ENCODE measurements around the gene PRRG4.
"Not testable (repeated sequence)": the region's sequence is repeated elsewhere in the genome, so short reads cannot be mapped to it uniquely, and the experiment has no call there.

PRRG4 gene

GRCh38 chr11:32829680-32830412 lies at the start of gene PRRG4:
PRRG4 (plus strand) TSS chr11:32829927; CDS start chr11:32830530, 603 bp downstream.
- DNase-seq, result peak; percentile 38

- DNase-seq, result not testable (repeated sequence)
Measured at GRCh38 chr11:32780839-32781238, 48.9 kb upstream of the PRRG4 start.

DNA sequence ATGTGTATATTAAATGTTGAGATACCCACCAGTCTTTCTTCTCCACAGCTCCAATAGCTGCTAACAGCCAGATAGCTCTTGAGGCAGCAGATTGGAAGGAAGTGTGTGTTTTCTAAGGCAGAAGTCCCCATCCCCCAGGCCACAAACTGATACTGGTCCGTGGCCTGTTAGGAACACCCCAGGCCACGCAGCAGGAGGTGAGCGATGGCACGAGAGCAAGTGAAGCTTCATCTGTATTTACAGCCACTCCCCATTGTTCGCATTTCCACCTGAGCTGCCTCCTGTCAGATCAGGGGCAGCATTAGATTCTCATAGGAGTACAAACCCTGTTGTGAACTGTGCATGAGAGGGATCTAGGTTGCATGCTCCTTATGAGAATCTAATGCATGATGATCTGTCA lies 48.0 kb upstream of the PRRG4 start:
- no peak for DNase-seq

DNA sequence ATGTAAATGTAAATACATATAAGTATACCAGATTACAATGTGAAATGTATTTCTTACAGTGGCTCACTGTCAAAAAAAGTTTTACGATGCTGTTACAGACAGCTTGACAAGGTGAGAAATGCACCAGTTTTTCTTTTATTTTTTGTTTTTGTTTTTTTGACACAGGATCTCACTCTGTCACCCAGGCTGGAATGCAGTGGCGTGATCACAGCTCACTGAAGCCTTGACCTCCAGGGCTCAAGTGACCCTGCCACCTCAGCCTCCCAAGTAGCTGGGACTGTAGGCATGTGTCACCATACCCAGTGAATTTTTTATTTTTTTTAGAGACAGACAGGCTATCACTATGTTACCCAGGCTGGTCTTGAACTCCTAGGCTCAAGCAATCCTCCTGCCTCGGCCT lies 44.5 kb upstream of the PRRG4 start:
- no peak for DNase-seq

DNA sequence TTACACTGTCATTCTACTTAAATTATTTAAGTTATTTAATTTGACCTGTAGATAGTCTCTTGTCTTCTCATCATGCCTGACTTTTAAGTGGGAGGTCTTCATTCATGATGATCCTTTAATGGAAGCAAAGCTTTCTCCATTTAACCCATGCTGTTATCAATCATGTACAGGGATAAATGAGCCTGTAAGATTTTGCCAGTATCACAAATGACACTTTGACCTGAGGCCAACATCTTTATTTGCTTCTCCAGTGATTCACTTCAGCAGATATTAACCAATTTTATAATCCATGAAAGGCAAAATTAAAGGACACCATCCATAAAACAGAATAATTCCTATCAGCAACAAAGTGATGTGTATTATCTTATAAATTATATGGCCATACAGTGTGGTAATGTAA lies 42.9 kb upstream of the PRRG4 start:
- DNase-seq, result no peak

GRCh38 chr11:32790916-32791315 lies 38.8 kb upstream of the PRRG4 start:
- DNase-seq, result no peak

GRCh38 chr11:32792111-32792947 lies 37.4 kb upstream of the PRRG4 start:
- DNase-seq, result no peak

DNA sequence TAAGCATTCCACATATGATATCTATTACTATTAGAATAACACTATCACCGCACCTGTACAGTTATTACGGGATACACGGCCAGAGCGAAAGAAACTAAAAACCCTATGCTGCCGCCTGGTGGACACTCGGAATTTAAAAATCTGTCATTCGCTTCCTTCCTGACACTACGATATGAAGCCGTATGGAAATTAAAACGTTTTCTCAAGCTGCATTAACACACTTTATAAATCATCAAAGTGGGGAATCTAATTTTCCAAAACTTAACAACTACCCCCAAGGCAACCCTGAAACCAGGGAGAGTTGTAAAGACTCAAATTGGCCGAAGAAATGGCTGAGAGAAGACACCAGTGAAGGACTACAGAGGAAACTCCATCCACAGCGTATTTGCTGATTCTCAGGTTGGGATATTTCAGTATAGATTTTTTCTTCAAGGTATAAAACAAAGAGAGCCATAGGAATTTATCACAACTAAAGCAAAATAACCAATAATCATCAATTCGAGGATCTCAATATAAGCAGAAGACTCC lies 36.7 kb upstream of the PRRG4 start:
- DNase-seq, result peak; percentile 49

GRCh38 chr11:32794439-32794838 lies 35.3 kb upstream of the PRRG4 start, which contains the start of gene CCDC73:
CCDC73 (minus strand) TSS chr11:32794662; CDS start chr11:32760243, 34,419 bp downstream.
- DNase-seq, result no peak

DNA sequence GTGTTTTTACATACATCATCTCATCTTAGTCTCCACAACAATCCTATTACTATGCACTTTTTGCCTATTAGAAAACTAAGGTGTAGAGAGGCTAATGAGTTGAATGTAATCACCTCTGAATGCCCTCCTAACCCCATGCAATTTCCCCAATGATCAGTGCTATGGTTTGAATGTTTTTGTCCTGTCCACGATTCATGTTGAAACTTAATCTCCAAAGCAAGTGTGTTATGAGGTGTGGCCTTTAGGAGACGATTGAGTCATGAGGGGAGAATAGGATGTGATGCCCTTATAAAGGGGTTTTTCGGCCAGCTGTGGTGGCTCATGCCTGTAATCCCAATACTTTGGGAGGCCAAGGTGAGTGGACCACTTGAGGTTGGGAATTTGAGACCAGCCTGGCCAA lies 33.3 kb upstream of the PRRG4 start:
- DNase-seq, result no peak

DNA sequence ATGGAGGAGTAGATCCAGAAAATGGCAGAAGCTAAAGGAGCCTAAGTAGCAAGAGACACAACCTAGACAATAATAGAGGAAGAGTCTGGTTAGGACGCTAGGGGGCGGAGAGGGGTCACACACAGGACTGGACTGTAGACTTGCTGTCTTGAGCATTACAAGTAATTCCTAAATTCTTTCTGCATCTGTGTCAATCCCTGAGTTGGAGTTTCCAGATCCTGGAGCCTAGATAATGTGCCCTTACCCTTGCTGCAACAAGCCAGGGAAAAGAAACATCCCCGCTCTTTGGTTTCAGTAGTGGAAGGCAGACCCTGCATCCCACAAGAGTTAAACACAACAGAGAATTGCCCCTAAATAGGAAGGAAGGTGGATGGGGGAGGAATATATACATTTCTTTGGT lies 20.4 kb upstream of the PRRG4 start:
- DNase-seq, result peak; percentile 47

DNA sequence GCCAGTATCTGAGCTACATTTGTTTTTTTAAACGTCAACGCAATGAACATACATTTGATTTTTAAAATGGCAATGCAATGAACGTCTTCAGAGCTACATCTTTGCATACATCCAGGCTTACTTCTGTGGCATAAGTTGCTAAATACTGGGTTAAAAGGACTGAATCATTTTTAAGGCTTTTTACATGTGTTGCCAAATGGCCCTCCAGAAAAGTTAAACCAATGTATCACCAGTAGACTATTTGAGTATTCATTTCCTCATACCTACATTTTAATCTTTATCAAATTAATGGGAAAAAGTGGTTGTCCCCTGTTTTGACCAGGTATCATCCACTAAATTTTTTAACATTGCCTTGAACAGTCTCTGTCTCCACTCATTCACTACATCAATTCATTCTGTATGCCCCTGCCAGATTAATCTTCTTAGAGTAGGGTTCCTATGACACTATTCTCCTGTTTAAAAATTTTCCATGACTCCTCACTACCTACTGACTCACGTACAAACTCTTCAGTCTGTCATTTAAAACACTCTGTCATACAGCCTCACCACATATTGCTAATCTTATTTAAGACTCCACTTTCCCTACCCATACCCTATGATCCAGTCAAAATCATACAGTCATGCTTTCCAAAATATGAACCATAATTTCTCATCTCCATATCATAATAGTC lies 12.4 kb upstream of the PRRG4 start:
- DNase-seq, result no peak

DNA sequence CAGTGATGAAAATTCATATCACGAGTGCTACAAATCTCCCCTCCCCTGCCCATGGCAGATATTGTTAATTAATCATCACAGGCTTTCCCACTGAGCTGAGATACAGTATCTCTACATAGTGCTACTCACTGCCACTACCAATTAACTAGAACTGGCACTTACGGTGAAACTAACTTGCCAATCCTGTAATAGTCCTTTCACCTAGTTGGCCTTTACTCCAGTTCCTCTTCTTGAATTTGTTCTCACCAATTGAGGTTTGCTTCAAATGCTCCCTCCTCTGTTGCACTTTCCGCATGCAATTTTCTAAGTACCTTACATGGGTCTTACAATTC lies 11.9 kb upstream of the PRRG4 start:
- no peak for DNase-seq

DNA sequence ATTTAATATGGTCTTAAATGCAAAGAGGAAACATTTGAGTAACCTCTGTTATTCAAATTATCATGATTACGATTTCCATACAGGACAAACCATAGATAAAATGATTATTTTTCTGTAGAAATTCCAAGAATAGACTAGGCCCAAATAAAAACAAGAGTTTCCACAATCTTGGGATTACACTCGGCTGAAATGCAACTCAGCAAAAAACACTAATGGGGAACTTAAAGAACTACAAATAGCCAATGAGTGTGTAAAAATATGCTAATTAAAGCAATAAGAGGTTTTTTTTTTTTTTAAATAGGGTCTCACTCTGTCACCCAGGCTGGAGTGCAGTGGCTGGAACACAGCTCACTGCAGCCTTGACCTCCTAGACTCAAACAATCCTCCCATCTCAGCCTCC lies 10.5 kb upstream of the PRRG4 start:
- DNase-seq, result no peak

DNA sequence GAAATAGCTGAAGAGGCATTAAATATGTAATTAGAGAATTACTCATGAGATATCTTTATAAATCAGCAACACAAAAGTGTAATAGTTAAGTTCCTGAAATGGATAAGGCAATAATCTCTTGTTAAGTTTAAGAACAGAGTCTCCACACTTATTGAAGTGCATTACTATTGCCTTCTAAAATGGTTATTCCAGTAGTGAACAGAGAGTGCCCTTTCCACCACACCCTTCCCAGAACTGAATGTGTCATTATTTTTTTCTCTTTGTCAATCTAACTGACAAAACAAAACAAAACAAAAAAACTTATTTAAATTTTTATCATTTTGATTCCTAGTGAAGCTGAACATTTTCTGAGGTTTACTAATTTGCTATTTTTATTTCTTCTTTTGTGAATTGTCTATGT lies 9.2 kb upstream of the PRRG4 start:
- no peak for DNase-seq

DNA sequence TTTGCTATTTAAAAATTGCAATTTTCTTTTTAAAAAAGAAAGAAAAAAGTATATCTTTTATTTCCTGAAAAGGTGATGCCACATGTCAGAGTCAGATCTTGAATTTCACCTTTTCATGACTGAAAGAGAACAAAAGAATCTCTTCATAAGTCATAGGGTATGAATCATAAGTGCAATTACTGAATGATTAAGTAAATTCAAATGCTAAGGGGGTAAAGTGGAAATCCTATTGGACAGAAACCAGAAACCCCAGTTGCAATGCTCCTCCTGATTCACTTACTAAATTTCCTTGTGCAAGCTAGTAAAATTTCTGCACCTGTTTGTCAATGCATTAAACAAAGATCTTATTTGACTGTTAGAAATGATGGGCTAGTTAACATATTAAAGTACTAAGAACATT lies 8.2 kb upstream of the PRRG4 start:
- no peak for DNase-seq

- no peak for DNase-seq
Measured at GRCh38 chr11:32821917-32822560, 7.7 kb upstream of the PRRG4 start.

GRCh38 chr11:32823617-32824016 lies 6.1 kb upstream of the PRRG4 start:
- not testable (repeated sequence) for DNase-seq

GRCh38 chr11:32826113-32826512 lies 3.6 kb upstream of the PRRG4 start:
- no peak for DNase-seq

GRCh38 chr11:32827276-32827675 lies 2.5 kb upstream of the PRRG4 start:
- no peak for DNase-seq

DNA sequence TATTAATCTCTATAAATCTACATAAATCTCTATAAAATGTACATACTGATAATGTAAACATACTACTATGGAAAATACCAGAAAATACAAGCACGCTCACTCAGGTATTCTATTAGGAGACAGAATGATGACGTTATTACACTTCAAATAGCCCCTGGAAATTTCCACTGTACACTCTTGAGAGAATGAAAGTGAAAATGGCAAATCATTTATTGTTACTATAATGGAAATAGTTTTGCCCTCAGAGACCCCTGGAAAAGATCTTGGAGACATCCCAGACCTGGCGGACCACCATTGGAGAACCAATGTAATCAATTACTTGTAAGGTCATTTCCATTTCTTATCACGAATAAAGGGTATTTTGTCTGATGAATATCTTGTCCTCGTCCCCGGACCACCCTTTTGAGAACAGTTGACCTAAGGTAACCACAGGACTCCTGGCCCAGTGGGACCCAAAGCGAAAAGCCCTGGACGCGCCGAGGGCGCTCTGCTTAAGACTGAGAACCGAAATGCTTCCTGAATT lies 509 bp upstream of the PRRG4 start:
- DNase-seq, result no peak

- peak; percentile 5 for DNase-seq
Measured at GRCh38 chr11:32830413-32830738, 649 bp downstream of the PRRG4 start.

GRCh38 chr11:32830796-32831195 lies 1.1 kb downstream of the PRRG4 start:
- no peak for DNase-seq
